GM10847 (cell line): ENCODE measurements around the gene MMP23B.

Experiments used
- POLR2A ChIP-seq: IDR thresholded peaks from 2 replicates; pipeline ENCODE4 v1.6.1; 2011; ENCODE audit not compliant: insufficient read length; ENCODE audit errors: extremely low read depth

Gene MMP23B

GRCh38 chr1:1631782-1632420, at the start of gene MMP23B:
MMP23B (plus strand) TSS chr1:1632173; CDS start chr1:1632219, 46 bp downstream.
- TF ChIP-seq POLR2A = no peak

- no peak for TF ChIP-seq POLR2A
Observed at GRCh38 chr1:1582585-1583346, 49.2 kb upstream of the MMP23B start.

GRCh38 chr1:1583347-1584010, 48.5 kb upstream of the MMP23B start:
- TF ChIP-seq POLR2A = no peak

- no peak for TF ChIP-seq POLR2A
Observed at GRCh38 chr1:1591452-1591851, 40.5 kb upstream of the MMP23B start.

- no peak for TF ChIP-seq POLR2A
Observed at GRCh38 chr1:1593834-1594601, 38.0 kb upstream of the MMP23B start.

GRCh38 chr1:1594602-1595260, 37.2 kb upstream of the MMP23B start:
- no peak for TF ChIP-seq POLR2A

- TF ChIP-seq POLR2A = no peak
Observed at GRCh38 chr1:1596493-1597274, 35.3 kb upstream of the MMP23B start.

GRCh38 chr1:1597275-1597930, 34.6 kb upstream of the MMP23B start:
- TF ChIP-seq POLR2A = no peak

GRCh38 chr1:1598051-1598719, 33.8 kb upstream of the MMP23B start:
- no peak for TF ChIP-seq POLR2A

- TF ChIP-seq POLR2A = no peak
Observed at GRCh38 chr1:1598720-1599029, 33.3 kb upstream of the MMP23B start.

GRCh38 chr1:1599030-1599934, 32.7 kb upstream of the MMP23B start:
- no peak for TF ChIP-seq POLR2A
